Activated CD8-positive, alpha-beta memory T cell treated with anti-CD3 and anti-CD28 coated beads, Interleukin-2, amount 10 ng/mL, durations not matched to agents 7 days and 5 days (primary cell): ENCODE results near the gene OSGEPL1. TPM values are rescaled to one million over a fixed set of nuclear protein-coding genes. Genes with fewer than 3 reads are reported as not detected.

Experiments
- ATAC-seq: fragments of 150-1000 bp; cut with Tn5 transposase; one replicate; pipeline ENCODE4 v1.10.0; 2021; ENCODE audit warnings: moderate library complexity
- CTCF ChIA-PET: fragments of 350-600 bp; sonication (Branson Sonifier 250); formaldehyde crosslinking; loops from one replicate; lab custom pipeline; 2021; ENCODE audit warnings: antibody characterized with exemption; lab: Charles Lee
- DNase-seq: peaks from one replicate; pipeline ENCODE4 v3.0.0-alpha.2; 2020
- H3K27ac Mint-ChIP-seq: one replicate; pipeline ENCODE4 v1.8.0; 2021; ENCODE audit warnings: mild to moderate bottlenecking, mixed read lengths
- H3K27me3 Mint-ChIP-seq: one replicate; pipeline ENCODE4 v1.8.0; 2021; ENCODE audit warnings: mixed read lengths
- H3K36me3 Mint-ChIP-seq: one replicate; pipeline ENCODE4 v1.8.0; 2021; ENCODE audit warnings: mild to moderate bottlenecking, mixed read lengths
- H3K4me1 Mint-ChIP-seq: one replicate; pipeline ENCODE4 v1.8.0; 2021; ENCODE audit warnings: mixed read lengths
- H3K4me3 Mint-ChIP-seq: one replicate; pipeline ENCODE4 v1.8.0; 2021; ENCODE audit warnings: mild to moderate bottlenecking, moderate library complexity, mixed read lengths
- H3K9me3 Mint-ChIP-seq: one replicate; pipeline ENCODE4 v1.8.0; 2022; ENCODE audit warnings: low read depth, mixed read lengths
- total RNA-seq, 2 experiments: library from RNA; stranded (reverse); gene quantifications; one replicate each; pipeline ENCODE4 v1.2.3, GENCODE V29; 2021

The OSGEPL1 gene, protein sequence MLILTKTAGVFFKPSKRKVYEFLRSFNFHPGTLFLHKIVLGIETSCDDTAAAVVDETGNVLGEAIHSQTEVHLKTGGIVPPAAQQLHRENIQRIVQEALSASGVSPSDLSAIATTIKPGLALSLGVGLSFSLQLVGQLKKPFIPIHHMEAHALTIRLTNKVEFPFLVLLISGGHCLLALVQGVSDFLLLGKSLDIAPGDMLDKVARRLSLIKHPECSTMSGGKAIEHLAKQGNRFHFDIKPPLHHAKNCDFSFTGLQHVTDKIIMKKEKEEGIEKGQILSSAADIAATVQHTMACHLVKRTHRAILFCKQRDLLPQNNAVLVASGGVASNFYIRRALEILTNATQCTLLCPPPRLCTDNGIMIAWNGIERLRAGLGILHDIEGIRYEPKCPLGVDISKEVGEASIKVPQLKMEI
- total RNA-seq: 10 to 100 TPM in 1 of 2 experiments, 1 to 10 TPM in 1; 10.0 to 11.3 TPM

DNA sequence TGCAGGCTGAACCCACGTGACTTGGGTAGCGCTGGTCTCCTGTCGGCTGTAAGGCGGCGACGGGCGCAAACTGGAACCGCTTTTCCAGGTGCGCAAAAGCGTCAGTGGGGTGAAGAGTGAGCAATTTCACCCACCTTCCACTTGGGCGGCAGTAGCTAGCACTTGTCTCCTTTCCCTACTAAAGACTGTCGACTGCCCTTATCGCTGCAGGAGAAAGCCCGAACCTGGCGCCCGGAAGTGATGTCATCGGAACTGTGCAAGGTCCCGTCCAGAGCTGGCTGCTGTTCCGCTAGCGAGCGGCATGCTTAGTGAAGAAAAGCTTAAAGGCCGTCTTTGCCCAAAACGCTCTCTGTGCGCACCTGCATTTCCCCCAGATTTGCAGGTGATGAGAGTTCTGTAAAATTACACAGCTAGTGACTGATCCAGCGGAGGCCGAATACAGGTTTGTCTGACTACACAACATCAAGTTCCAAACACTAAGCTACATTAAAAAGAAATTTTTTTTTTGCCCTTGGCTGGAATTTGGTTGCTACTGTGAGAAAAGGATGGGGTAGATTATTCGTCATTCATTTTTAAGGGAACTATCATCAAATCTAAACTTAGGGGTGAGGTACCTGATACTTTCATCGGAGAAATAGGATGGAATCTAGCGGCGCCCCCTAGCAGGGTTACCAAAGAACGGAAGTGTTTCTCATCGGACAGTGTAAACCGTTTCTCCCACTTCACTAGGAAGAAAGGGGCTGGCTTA, at the start of gene OSGEPL1:
Gene OSGEPL1 (minus strand): TSS at position 242 of the 748 bp plus-strand sequence. CDS start 1,152 bp downstream, outside the sequence.
- peak within 1 kb of the TSS; percentile 92 for H3K4me3 Mint-ChIP-seq
- CTCF ChIA-PET: interaction anchor here (0.8 to 3.9 kb wide), 21 partner anchors 9 to 1915 kb away, joined by 3 to 31 read pairs (median 5); partner anchors contain the start of genes ANKAR, ASNSD1, ORMDL1 and PMS1

DNA sequence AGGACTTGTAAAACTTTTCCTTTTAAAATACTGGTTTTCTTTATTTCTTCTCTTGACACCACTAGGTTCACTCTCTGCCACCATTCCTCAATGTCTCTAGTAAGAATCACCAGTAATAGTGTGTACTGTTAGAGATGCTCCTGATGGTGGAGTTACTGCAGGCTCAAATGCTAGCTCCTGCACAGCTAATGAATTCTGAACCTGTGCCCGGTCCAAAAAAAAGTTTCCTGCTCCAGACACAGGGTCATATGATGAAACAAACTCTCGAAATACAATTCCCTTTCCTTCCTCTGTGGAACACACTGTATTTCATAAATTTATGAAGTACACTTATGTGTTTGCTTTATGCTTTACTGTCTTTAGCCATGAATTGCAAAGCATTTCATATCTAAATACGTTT, 40.8 kb upstream of the OSGEPL1 start:
- Mint-ChIP-seq H3K36me3 (peaks cover 22% of the 10 kb centered on the region), H3K27ac (no peak overlapping the region), H3K4me1 (peaks cover 2% of the 10 kb centered on the region), H3K4me3 (no peak overlapping the region), H3K9me3 (no peaks in the 10 kb centered on the region), H3K27me3 (no peaks in the 10 kb centered on the region)
- no peak for DNase-seq
- CTCF ChIA-PET: no interaction called here
- ATAC-seq: no peak

More for the DNA sequence above, at the start of gene OSGEPL1:
- Mint-ChIP-seq H3K27ac (peak within 1 kb of the TSS; percentile 98), H3K27me3 (no peaks in the 10 kb centered on the region), H3K9me3 (no peaks in the 10 kb centered on the region), H3K36me3 (peaks cover 13% of the 10 kb centered on the region), H3K4me1 (peaks cover 14% of the 10 kb centered on the region)
- DNase-seq (peak; percentile 96), ATAC-seq (peak; percentile 96)

DNA sequence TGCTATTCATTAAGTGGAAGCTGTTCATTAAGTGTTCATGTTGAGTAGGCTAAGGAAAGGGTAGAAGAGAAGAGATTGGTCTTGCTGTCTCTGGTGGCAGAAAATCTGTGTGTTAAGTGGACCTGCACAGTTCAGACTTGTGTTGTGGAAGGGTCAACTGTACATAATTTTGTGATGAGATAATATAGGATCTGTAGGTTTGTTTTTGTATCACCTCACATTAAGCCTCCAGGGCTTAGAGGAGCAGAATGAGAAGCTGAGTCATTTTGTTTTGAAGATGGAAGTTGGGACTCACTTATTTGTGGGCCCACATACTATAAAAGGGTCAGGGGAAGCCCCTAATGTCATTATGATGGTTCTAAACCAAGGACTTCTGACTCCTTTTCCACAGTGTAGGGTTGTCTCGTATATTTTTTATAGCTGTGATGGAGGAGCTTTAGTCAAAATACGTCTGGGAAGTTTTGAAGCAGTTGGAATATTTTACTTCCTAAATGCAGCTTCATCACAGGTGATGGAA, 39.9 kb upstream of the OSGEPL1 start:
- H3K4me3 Mint-ChIP-seq: no peak overlapping the region
- no peak for ATAC-seq

DNA sequence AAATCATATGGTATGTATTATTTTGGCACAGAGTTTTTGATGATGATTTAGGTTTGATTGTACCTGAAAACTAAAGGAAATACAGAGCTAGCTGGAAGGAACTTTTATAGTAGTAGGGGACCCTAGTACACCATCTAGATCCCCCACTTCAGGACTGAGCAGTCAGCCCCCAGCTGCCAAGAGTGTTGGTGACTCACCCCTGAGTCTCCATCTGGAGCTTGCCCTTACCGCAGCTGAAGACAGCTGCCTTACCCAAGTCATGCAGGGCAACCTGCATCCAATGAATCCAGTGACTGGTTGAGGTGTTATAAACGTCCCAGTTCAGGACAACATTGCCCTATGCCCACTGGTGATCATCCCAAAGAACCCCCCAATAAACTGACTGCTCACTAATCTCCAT, 36.9 kb upstream of the OSGEPL1 start:
- Mint-ChIP-seq H3K36me3 (peaks cover 29% of the 10 kb centered on the region), H3K9me3 (no peaks in the 10 kb centered on the region), H3K4me1 (peaks cover 7% of the 10 kb centered on the region), H3K27me3 (no peaks in the 10 kb centered on the region), H3K27ac (no peak overlapping the region), H3K4me3 (no peak overlapping the region)
- ATAC-seq: no peak
- CTCF ChIA-PET: interaction anchor here (1.3 kb wide), 1 partner anchor 125 kb away, joined by 3 read pairs; the partner anchor contains the start of gene ANKAR
- DNase-seq: no peak

More for the DNA sequence above, 39.9 kb upstream of the OSGEPL1 start:
- CTCF ChIA-PET: interaction anchor here (0.5 kb wide), 1 partner anchor 51 kb away, joined by 3 read pairs; no protein-coding TSS in a partner anchor
- H3K36me3 Mint-ChIP-seq: peaks cover 25% of the 10 kb centered on the region
- DNase-seq: no peak
- H3K27ac Mint-ChIP-seq: no peak overlapping the region
- H3K27me3 Mint-ChIP-seq: no peaks in the 10 kb centered on the region
- peaks cover 7% of the 10 kb centered on the region for H3K4me1 Mint-ChIP-seq
- H3K9me3 Mint-ChIP-seq: no peaks in the 10 kb centered on the region

DNA sequence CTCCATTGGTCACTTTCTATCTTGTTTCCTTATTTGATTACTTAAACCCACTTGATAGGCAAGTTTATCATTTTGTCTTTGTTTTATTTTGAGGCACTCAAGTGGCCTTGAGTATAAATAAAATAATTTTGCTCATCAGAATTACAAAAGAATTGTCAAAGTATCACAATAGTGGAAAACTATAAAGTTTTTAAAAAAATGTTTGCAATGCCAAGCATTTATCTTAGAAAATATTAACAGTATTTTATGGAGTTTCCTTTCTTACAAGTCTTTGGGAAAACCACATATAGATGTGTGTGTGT, 36.4 kb upstream of the OSGEPL1 start:
- H3K36me3 Mint-ChIP-seq: peaks cover 33% of the 10 kb centered on the region
- H3K4me3 Mint-ChIP-seq: no peak overlapping the region
- CTCF ChIA-PET: interaction anchor here (0.6 to 1.7 kb wide), 6 partner anchors 15 to 336 kb away, joined by 3 to 5 read pairs (median 3); partner anchors contain the start of genes ANKAR, ORMDL1, OSGEPL1 and PMS1
- DNase-seq (no peak), ATAC-seq (no peak)
- H3K27me3 Mint-ChIP-seq: no peaks in the 10 kb centered on the region
- H3K9me3 Mint-ChIP-seq: no peaks in the 10 kb centered on the region
- peaks cover 7% of the 10 kb centered on the region for H3K4me1 Mint-ChIP-seq
- H3K27ac Mint-ChIP-seq: peak overlapping the region; percentile 37

DNA sequence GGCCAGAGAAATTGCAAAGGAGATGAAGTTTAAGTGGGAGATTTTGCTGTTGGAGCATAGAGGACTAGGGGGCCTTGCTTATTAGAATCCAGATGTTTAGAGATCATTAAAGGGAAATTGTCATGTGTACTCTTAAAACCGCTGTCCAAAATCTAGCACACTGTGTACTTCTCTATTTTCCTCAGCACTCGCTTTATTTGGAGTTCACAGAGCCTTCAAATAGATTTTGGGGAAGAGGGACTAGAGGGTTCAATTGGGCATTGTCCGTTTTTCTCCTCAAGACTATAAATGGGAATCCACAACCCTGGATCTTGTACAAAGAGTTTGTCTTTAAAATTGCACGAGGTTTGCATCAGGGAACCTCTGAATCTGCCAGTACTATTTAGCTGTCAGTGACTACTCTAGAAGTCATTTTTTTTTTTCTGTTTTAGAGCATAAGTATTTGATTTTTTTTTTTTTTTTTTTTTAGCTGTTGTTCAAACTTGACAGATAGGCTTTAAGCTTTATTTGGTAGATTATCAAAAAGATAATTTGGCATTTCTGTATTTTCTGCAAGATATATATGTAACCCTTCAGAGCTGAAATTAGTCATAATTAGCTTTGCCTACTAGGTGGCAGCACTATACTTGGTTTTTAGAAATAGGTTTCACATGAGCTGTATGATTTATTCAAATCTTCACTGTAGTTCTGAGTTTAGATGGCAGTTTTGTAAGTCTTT, 35.9 kb upstream of the OSGEPL1 start:
- no peaks in the 10 kb centered on the region for H3K9me3 Mint-ChIP-seq
- H3K4me3 Mint-ChIP-seq: no peak overlapping the region
- H3K4me1 Mint-ChIP-seq: peaks cover 7% of the 10 kb centered on the region
- no peak for DNase-seq
- H3K27me3 Mint-ChIP-seq: no peaks in the 10 kb centered on the region
- ATAC-seq: peak; percentile 42
- H3K27ac Mint-ChIP-seq: peak overlapping the region; percentile 37
- CTCF ChIA-PET: interaction anchor here (0.6 to 1.7 kb wide), 7 partner anchors 14 to 381 kb away, joined by 3 to 5 read pairs (median 3); partner anchors contain the start of genes ANKAR, ORMDL1, OSGEPL1 and PMS1
- peaks cover 33% of the 10 kb centered on the region for H3K36me3 Mint-ChIP-seq

DNA sequence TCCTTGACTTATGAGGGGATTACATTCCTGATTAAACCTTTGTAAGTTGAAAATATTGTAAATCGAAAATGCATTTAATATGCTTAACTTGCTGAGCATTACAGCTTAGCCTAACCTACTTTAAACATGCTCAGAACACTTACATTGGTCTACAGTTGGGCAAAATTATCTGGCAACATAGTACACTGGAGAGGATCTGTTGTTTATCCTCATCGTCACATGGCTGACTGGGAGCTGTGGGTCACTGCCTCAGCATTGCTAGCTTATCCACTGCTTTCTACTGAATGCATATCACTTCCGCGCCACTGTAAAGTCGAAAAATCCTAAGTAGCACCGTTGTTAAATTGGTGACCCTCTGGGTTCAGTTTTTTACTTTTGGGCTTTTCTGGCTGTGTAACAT, 35.3 kb upstream of the OSGEPL1 start:
- H3K27me3 Mint-ChIP-seq: no peaks in the 10 kb centered on the region
- H3K9me3 Mint-ChIP-seq: no peaks in the 10 kb centered on the region
- CTCF ChIA-PET: interaction anchor here (0.9 to 1.7 kb wide), 2 partner anchors 32 to 36 kb away, joined by 3 to 4 read pairs; partner anchors contain the start of gene OSGEPL1
- H3K4me3 Mint-ChIP-seq: no peak overlapping the region
- no peak overlapping the region for H3K27ac Mint-ChIP-seq
- peaks cover 11% of the 10 kb centered on the region for H3K4me1 Mint-ChIP-seq
- peaks cover 37% of the 10 kb centered on the region for H3K36me3 Mint-ChIP-seq
- no peak for ATAC-seq
- DNase-seq: no peak

DNA sequence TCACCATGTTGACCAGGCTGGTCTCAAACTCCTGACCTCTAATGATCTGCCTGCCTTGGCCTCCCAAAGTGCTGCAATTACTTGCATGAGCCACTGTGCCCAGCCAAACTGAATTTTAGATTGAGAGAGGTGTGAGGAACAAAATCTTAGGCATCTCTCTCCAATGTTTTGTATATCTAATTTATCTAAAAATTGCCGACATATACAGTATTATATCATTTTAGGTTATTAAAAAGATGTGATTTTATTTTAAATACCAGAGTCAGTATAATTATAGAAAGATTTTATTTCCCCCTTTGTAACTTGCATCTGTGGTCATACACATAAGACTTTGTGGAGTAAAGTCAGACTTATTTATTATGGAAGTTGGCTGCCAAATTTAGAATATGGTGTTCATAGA, 31.7 kb upstream of the OSGEPL1 start:
- Mint-ChIP-seq H3K27me3 (no peaks in the 10 kb centered on the region), H3K4me3 (no peak overlapping the region), H3K36me3 (peaks cover 42% of the 10 kb centered on the region), H3K9me3 (no peaks in the 10 kb centered on the region), H3K27ac (no peak overlapping the region), H3K4me1 (peaks cover 28% of the 10 kb centered on the region)
- DNase-seq (no peak), ATAC-seq (no peak)
- CTCF ChIA-PET: interaction anchor here (0.6 kb wide), 1 partner anchor 55 kb away, joined by 3 read pairs; no protein-coding TSS in a partner anchor

DNA sequence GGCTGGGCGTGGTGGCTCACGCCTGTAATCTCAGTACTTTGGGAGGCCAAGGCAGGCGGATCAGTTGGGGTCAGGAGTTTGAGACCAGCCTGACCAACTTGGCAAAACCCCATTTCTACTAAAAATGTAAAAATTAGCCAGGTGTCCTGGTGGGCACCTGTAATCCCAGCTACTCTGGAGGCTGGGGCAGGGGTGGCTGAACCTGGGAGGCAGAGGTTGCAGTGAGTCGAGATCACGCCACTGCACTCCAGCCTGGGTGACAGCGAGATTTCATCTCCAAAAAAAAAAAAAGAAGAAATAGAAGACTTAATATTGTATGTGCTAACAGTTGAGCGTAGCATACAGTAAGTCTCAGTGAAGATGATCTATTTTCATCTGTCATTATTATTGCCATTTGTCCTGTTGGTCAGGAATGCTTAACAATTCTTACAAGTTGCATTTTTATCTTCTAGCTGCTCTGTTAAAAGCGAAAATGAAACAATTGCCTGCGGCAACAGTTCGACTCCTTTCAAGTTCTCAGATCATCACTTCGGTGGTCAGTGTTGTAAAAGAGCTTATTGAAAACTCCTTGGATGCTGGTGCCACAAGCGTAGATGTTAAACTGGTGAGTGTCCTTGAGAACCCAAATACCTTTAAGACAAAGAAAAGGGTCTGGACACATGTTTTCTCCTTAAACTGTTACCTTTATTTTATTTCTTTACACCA, 28.9 kb upstream of the OSGEPL1 start:
- peak overlapping the region; percentile 71 for H3K4me3 Mint-ChIP-seq
- peak overlapping the region; percentile 86 for H3K27ac Mint-ChIP-seq
- DNase-seq (peak; percentile 56), ATAC-seq (peak; percentile 92)
- H3K9me3 Mint-ChIP-seq: no peaks in the 10 kb centered on the region
- peaks cover 41% of the 10 kb centered on the region for H3K36me3 Mint-ChIP-seq
- peaks cover 34% of the 10 kb centered on the region for H3K4me1 Mint-ChIP-seq
- CTCF ChIA-PET: interaction anchor here (0.6 to 1.6 kb wide), 6 partner anchors 27 to 133 kb away, joined by 3 to 5 read pairs (median 4); partner anchors contain the start of genes ANKAR, ASNSD1 and OSGEPL1
- no peaks in the 10 kb centered on the region for H3K27me3 Mint-ChIP-seq

DNA sequence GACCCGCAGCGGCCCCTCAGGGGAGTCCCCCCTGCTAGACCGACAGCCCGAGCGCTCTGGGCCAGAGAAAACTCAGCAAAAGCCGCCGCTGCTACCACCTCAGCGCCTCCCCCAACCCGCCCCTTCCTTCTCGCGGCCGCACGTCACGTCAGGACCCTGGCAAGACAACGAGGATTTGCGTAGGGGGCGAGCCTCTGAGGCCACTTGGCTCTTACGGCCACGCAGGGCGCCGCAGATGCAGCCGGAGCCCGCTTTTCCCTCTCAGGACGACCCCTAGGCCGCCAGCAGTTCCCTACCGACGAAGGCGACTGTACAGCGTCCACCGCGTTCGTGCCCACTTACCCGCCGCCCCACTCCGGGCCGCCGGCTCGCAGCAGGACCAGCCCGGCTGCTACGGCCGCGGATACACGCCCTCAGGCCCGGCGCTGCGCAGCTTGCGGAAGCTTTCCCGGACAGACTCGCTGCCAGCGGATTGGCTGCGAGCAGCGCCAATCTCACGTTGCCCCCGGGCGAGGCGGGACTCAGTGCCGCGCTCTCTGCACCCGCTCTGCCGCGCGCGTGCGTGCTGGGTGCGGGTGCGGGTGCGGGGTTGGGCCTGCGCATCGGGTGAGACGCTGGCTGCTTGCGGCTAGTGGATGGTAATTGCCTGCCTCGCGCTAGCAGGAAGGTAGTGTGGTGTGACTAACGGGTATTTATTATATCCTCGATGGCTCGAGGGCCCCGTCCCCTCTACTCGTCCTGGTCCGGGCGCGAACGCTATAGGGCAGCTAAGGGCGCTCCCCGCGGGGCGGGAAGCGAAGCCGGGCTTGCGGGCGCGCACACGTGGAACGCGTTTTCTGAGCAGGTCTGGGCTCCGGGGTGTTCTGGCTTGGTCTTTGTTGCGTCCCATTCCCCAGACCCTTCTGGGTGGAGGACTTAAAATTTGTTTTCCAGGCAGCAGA, 21.6 kb upstream of the OSGEPL1 start, which contains the start of the genes ORMDL1 and PMS1:
Gene ORMDL1 (minus strand): TSS at position 413 of the 941 bp plus-strand sequence. CDS start 1,744 bp downstream, outside the sequence.
Gene PMS1 (plus strand): TSS at position 524 of the 941 bp plus-strand sequence. CDS start 7,360 bp downstream, outside the sequence.
- H3K27me3 Mint-ChIP-seq: no peaks in the 10 kb centered on the region
- H3K4me3 Mint-ChIP-seq: peak within 1 kb of the TSS; percentile 93
- peaks cover 49% of the 10 kb centered on the region for H3K36me3 Mint-ChIP-seq
- ATAC-seq (peak; percentile 94), DNase-seq (peak; percentile 96)
- peak within 1 kb of the TSS; percentile 97 for H3K27ac Mint-ChIP-seq
- no peaks in the 10 kb centered on the region for H3K9me3 Mint-ChIP-seq
- H3K4me1 Mint-ChIP-seq: peaks cover 57% of the 10 kb centered on the region
- CTCF ChIA-PET: interaction anchor here (1.0 to 1.4 kb wide), 4 partner anchors 15 to 123 kb away, joined by 3 to 7 read pairs (median 4); partner anchors contain the start of genes ASNSD1 and OSGEPL1

DNA sequence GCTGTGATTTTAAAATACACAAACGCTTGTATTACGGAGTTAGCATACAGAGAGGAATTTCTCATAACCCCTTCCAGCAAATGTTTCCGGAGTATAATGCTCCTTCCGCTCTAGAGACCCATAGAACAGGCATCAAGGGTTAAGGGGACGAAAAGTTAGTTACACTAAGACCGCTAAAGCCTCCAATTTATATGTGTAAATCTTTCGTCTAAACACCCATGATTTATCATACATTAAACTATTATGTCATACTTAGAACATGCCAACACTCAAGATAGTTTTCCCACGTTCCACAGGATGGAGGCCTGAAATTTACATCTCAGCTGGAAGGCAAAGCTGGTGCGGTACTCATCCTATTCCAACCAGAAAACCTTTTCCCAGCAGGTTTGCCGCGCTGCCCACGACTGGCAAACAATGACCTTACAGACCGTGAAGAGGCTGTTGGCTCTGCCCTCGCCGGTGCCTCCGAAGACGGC, 20.9 kb upstream of the OSGEPL1 start:
- ATAC-seq (peak; percentile 5), DNase-seq (no peak)
- Mint-ChIP-seq H3K27ac (peak overlapping the region; percentile 97), H3K36me3 (peaks cover 51% of the 10 kb centered on the region), H3K4me1 (peaks cover 54% of the 10 kb centered on the region), H3K27me3 (no peaks in the 10 kb centered on the region), H3K9me3 (no peaks in the 10 kb centered on the region), H3K4me3 (peak overlapping the region; percentile 93)
- CTCF ChIA-PET: interaction anchor here (1.0 to 1.3 kb wide), 3 partner anchors 15 to 21 kb away, joined by 3 to 7 read pairs (median 6); partner anchors contain the start of gene OSGEPL1
